C4-2B (cell line): ENCODE results near the gene ITLN2.

Source experiments
- ZFX ChIP-seq: fragments of 450-650 bp; IDR thresholded peaks from 2 replicates; pipeline ENCODE4 v1.6.1; 2017
- TF ChIP-seq, protein P1 (sequence below): fragments of 450-650 bp; conservative IDR thresholded peaks from 2 replicates; pipeline ENCODE4 v1.5.1; 2017; ENCODE audit warnings: mild to moderate bottlenecking

GRCh38 chr1:160997323-160998038, 42.9 kb upstream of the ITLN2 start:
- TF ChIP-seq, protein P1, sequence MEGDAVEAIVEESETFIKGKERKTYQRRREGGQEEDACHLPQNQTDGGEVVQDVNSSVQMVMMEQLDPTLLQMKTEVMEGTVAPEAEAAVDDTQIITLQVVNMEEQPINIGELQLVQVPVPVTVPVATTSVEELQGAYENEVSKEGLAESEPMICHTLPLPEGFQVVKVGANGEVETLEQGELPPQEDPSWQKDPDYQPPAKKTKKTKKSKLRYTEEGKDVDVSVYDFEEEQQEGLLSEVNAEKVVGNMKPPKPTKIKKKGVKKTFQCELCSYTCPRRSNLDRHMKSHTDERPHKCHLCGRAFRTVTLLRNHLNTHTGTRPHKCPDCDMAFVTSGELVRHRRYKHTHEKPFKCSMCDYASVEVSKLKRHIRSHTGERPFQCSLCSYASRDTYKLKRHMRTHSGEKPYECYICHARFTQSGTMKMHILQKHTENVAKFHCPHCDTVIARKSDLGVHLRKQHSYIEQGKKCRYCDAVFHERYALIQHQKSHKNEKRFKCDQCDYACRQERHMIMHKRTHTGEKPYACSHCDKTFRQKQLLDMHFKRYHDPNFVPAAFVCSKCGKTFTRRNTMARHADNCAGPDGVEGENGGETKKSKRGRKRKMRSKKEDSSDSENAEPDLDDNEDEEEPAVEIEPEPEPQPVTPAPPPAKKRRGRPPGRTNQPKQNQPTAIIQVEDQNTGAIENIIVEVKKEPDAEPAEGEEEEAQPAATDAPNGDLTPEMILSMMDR = no peak; the same call in 1 of the 2 replicates
- no peak for TF ChIP-seq ZFX
